Mesothelial cell of epicardium (in vitro differentiated cells): ENCODE data around the gene ME3. TPM values are rescaled to one million over a fixed set of nuclear protein-coding genes. Genes with fewer than 3 reads are reported as not detected.

ENCODE experiments used
- DNase-seq, 2 experiments: peaks; one replicate each; pipeline ENCODE4 v3.0.0; 2021; ENCODE audit warnings: low spot score in 2 of 2; ENCODE audit not compliant: unreplicated experiment in 2 of 2
- H3K27ac Mint-ChIP-seq: 2 replicates; pipeline ENCODE4 v1.8.0; 2021; ENCODE audit warnings: mixed read lengths
- H3K27me3 Mint-ChIP-seq: 2 replicates; pipeline ENCODE4 v1.8.0; 2021; ENCODE audit warnings: low read depth, mixed read lengths
- H3K36me3 Mint-ChIP-seq: 2 replicates; pipeline ENCODE4 v1.8.0; 2021; ENCODE audit warnings: mixed read lengths
- H3K4me1 Mint-ChIP-seq: 2 replicates; pipeline ENCODE4 v1.8.0; 2021; ENCODE audit warnings: mixed read lengths
- H3K4me3 Mint-ChIP-seq: 2 replicates; pipeline ENCODE4 v1.8.0; 2021; ENCODE audit warnings: mild to moderate bottlenecking, moderate library complexity, mixed read lengths
- H3K9me3 Mint-ChIP-seq: 2 replicates; pipeline ENCODE4 v1.8.0; 2021; ENCODE audit warnings: mixed read lengths
- CTCF ChIP-seq: fragments of 200-600 bp; sonication (generic); IDR thresholded peaks from one replicate; pipeline ENCODE4 v1.5.0; 2021; ENCODE audit warnings: antibody characterized with exemption; ENCODE audit not compliant: unreplicated experiment
- total RNA-seq: library from RNA; stranded (reverse); gene quantifications from 3 replicates; pipeline ENCODE4 v1.2.1, GENCODE V29; 2021

Gene ME3
- total RNA-seq, 1 donor from 2014 or later = 11.8 TPM

GRCh38 chr11:86680716-86681482, 8.5 kb upstream of the ME3 start:
- TF ChIP-seq CTCF = no peak
- no peak overlapping the region for H3K4me3 Mint-ChIP-seq
- H3K27me3 Mint-ChIP-seq = peaks cover 3% of the 10 kb centered on the region
- H3K4me1 Mint-ChIP-seq = peaks cover 27% of the 10 kb centered on the region
- no peaks in the 10 kb centered on the region for H3K9me3 Mint-ChIP-seq
- no peak for DNase-seq
- H3K27ac Mint-ChIP-seq = peak overlapping the region; percentile 56
- H3K36me3 Mint-ChIP-seq = no peaks in the 10 kb centered on the region

GRCh38 chr11:86678823-86679222, 6.4 kb upstream of the ME3 start:
- peaks cover 17% of the 10 kb centered on the region for H3K27me3 Mint-ChIP-seq
- H3K9me3 Mint-ChIP-seq = no peaks in the 10 kb centered on the region
- no peak overlapping the region for H3K27ac Mint-ChIP-seq
- peaks cover 27% of the 10 kb centered on the region for H3K4me1 Mint-ChIP-seq
- no peak for TF ChIP-seq CTCF
- no peak overlapping the region for H3K4me3 Mint-ChIP-seq
- DNase-seq = no peak
- no peaks in the 10 kb centered on the region for H3K36me3 Mint-ChIP-seq

GRCh38 chr11:86678296-86678695, 5.9 kb upstream of the ME3 start:
- Mint-ChIP-seq H3K9me3 (no peaks in the 10 kb centered on the region), H3K4me3 (no peak overlapping the region), H3K36me3 (no peaks in the 10 kb centered on the region), H3K27me3 (peaks cover 22% of the 10 kb centered on the region), H3K27ac (no peak overlapping the region), H3K4me1 (peaks cover 27% of the 10 kb centered on the region)
- no peak for TF ChIP-seq CTCF
- DNase-seq = no peak

GRCh38 chr11:86676533-86677154, 4.2 kb upstream of the ME3 start:
- no peak for DNase-seq
- TF ChIP-seq CTCF = no peak
- Mint-ChIP-seq H3K4me3 (no peak overlapping the region), H3K4me1 (peaks cover 25% of the 10 kb centered on the region), H3K36me3 (no peaks in the 10 kb centered on the region), H3K9me3 (no peaks in the 10 kb centered on the region), H3K27me3 (peaks cover 33% of the 10 kb centered on the region), H3K27ac (no peak overlapping the region)

GRCh38 chr11:86676010-86676409, 3.6 kb upstream of the ME3 start:
- no peak for TF ChIP-seq CTCF
- Mint-ChIP-seq H3K9me3 (no peaks in the 10 kb centered on the region), H3K27me3 (peaks cover 38% of the 10 kb centered on the region), H3K27ac (no peak overlapping the region), H3K36me3 (no peaks in the 10 kb centered on the region), H3K4me3 (no peak overlapping the region), H3K4me1 (peaks cover 24% of the 10 kb centered on the region)
- DNase-seq = no peak
